ENCODE results near the gene PUM1. TPM values are rescaled to one million over a fixed set of nuclear protein-coding genes. Genes with fewer than 3 reads are reported as not detected.

Gene PUM1
- total and polyA plus RNA-seq, 2 of the 4 experiments (the other 2 are of a cell fraction), result 75.4 to 137 TPM

DNA sequence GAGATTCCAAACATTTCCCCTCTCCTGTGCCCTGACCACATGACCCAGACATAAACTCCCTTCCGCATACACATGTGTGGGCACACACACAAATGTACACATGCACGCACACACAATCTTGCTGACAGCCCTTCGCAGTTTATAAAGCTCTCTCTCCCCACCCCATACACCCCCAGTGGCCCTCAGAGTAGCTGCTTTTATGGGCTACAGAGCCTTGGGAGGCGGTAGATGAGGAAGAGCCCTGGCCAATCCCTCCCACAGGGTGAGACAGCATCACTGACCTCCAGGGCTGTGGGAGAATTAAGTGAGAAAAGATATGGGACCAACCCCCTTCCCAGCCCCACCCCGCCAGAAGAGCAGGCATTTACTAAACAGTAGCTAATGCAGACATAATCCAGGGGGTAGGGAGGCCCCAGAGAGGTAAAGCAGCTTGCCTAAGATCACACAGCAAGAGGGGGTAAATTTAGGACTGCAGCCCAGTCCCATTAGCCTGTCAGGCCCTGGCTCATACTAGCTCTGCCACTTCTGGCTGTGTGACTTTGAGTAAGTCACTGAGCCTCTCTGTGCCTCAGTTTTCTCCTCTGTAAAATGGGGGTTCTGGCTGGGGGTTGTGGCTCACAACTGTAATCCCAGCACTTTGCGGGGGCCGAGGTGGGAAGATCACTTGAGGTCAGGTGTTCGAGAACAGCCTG lies 162.0 kb downstream of the PUM1 start:
- Histone ChIP-seq H2AK9ac (replicated peaks; ENCODE audit: low read depth, low read length, poor library complexity) (no peak overlapping the region), H2BK120ac (ENCODE audit: low read depth, low read length) (no peak overlapping the region), H3K4me1 (ENCODE audit: control insufficient read depth, insufficient read depth, low read length) (peaks cover 41% of the 10 kb centered on the region), H2AK5ac (ENCODE audit: low read depth, low read length) (peak overlapping the region; percentile 48; the same call in 1 of the 2 replicates), H3K27ac (ENCODE audit: insufficient read depth, low read length) (peak overlapping the region; percentile 7; the same call in 1 of the 2 replicates), H3K36me3 (ENCODE audit: control insufficient read depth, insufficient read depth, low read length) (0 out of 2 replicates have a peak, but pooled peaks cover 2% of the 10 kb centered on the region), H3K79me1 (ENCODE audit: low read depth in 1 of 2, low read length in 2 of 2) (peaks cover 54 to 87% of the 10 kb centered on the region in 2 experiments), H3K4me3 (ENCODE audit: insufficient read depth, low read depth, low read length) (no peak overlapping the region), H2BK20ac (ENCODE audit: low read depth, low read length) (no peak overlapping the region), H3K23ac (ENCODE audit: low read depth, low read length) (no peak overlapping the region), H2BK5ac (ENCODE audit: low read depth, low read length, poor library complexity, severe bottlenecking) (no peak overlapping the region), H3K18ac (ENCODE audit: low read depth, low read length) (no peak overlapping the region), H3K4ac (ENCODE audit: low read depth, low read length) (peak overlapping the region; percentile 88; the same call in 1 of the 2 replicates), H3K9ac (ENCODE audit: low read depth, low read length) (no peak overlapping the region), H4K5ac (ENCODE audit: low read depth, low read length) (no peak overlapping the region), H3K14ac (replicated peaks; ENCODE audit: low read depth, low read length) (no peak overlapping the region), H2AFZ (replicated peaks; ENCODE audit: low read length, poor library complexity) (no peak overlapping the region), H3K9me3 (ENCODE audit: control insufficient read depth, insufficient read depth, low read length) (no peaks in the 10 kb centered on the region), H4K8ac (ENCODE audit: low read depth in 2 of 2, low read length in 2 of 2) (peak overlapping the region in 1 of 2 experiments; percentile 24; a peak in 2 of 4 replicates), H3K4me2 (ENCODE audit: low read depth, low read length) (no peak overlapping the region; the same call in 1 of the 2 replicates), H2BK15ac (ENCODE audit: low read depth, low read length) (no peak overlapping the region), H3K56ac (ENCODE audit: extremely low read depth, insufficient read depth, low read length) (no peak overlapping the region), H3K9me1 (ENCODE audit: insufficient read depth, low read length) (peaks cover 30% of the 10 kb centered on the region; the same call in 1 of the 2 replicates), H4K20me1 (ENCODE audit: insufficient read depth, low read length) (peaks cover 81% of the 10 kb centered on the region), H3K27me3 (ENCODE audit: control insufficient read depth, insufficient read depth, low read length) (no peaks in the 10 kb centered on the region), H4K91ac (ENCODE audit: insufficient read depth, low read depth, low read length) (no peak overlapping the region)
- POLR2A ChIA-PET (ENCODE audit: unreplicated experiment), result no interaction called here
- DNase-seq (peak; percentile 43), ATAC-seq (ENCODE audit: low read depth) (peak; percentile 27; the same call in 1 of the 2 replicates)
- TF ChIP-seq, protein P1, sequence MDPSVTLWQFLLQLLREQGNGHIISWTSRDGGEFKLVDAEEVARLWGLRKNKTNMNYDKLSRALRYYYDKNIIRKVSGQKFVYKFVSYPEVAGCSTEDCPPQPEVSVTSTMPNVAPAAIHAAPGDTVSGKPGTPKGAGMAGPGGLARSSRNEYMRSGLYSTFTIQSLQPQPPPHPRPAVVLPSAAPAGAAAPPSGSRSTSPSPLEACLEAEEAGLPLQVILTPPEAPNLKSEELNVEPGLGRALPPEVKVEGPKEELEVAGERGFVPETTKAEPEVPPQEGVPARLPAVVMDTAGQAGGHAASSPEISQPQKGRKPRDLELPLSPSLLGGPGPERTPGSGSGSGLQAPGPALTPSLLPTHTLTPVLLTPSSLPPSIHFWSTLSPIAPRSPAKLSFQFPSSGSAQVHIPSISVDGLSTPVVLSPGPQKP (IDR thresholded peaks at IDR 0.05; ENCODE audit: borderline replicate concordance, low read depth, low read length), result no peak
- TF ChIP-seq FOS (IDR thresholded peaks at IDR 0.05; ENCODE audit: low read depth, low read length) (no peak), MAFK (IDR thresholded peaks at IDR 0.05; ENCODE audit: low read depth, low read length) (no peak), CHD1 (IDR thresholded peaks at IDR 0.05; ENCODE audit: low read depth, low read length) (no peak), SMC3 (IDR thresholded peaks at IDR 0.05; ENCODE audit: low read depth, low read length) (no peak), RCOR1 (IDR thresholded peaks at IDR 0.05; ENCODE audit: insufficient replicate concordance, low read length) (no peak), POLR2A (IDR thresholded peaks at IDR 0.05; ENCODE audit: low read depth, low read length) (no peak), NFE2L2 (IDR thresholded peaks at IDR 0.05; ENCODE audit: low read depth, low read length) (no peak), MAZ (IDR thresholded peaks at IDR 0.05; ENCODE audit: borderline replicate concordance, low read depth, low read length) (no peak)
- TF ChIP-seq, protein P2, sequence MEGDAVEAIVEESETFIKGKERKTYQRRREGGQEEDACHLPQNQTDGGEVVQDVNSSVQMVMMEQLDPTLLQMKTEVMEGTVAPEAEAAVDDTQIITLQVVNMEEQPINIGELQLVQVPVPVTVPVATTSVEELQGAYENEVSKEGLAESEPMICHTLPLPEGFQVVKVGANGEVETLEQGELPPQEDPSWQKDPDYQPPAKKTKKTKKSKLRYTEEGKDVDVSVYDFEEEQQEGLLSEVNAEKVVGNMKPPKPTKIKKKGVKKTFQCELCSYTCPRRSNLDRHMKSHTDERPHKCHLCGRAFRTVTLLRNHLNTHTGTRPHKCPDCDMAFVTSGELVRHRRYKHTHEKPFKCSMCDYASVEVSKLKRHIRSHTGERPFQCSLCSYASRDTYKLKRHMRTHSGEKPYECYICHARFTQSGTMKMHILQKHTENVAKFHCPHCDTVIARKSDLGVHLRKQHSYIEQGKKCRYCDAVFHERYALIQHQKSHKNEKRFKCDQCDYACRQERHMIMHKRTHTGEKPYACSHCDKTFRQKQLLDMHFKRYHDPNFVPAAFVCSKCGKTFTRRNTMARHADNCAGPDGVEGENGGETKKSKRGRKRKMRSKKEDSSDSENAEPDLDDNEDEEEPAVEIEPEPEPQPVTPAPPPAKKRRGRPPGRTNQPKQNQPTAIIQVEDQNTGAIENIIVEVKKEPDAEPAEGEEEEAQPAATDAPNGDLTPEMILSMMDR (conservative IDR thresholded peaks at IDR 0.05; ENCODE audit: low read depth, low read length), result no peak
- TF ChIP-seq, protein P3, sequence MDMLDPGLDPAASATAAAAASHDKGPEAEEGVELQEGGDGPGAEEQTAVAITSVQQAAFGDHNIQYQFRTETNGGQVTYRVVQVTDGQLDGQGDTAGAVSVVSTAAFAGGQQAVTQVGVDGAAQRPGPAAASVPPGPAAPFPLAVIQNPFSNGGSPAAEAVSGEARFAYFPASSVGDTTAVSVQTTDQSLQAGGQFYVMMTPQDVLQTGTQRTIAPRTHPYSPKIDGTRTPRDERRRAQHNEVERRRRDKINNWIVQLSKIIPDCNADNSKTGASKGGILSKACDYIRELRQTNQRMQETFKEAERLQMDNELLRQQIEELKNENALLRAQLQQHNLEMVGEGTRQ (IDR thresholded peaks at IDR 0.05; ENCODE audit: low read depth, low read length), result no peak
- WGBS, 2 experiments (ENCODE audit: extremely low coverage in 2 of 2, insufficient read length in 1 of 2), result no CpG with 5 or more reads among the region's 8 CpGs
- dilution Hi-C loops (cut with HindIII; ENCODE audit: low sequenced_read_pairs, unreplicated experiment) (loop anchor here (25.0 kb wide), 1 partner anchor 91 kb away; no protein-coding TSS in a partner anchor), intact Hi-C loops (cut with micrococcal nuclease) (no loop called here), in situ Hi-C loops (cut with MboI; ENCODE audit: low sequenced_read_pairs) (no loop called here)
- CTCF ChIA-PET, result interaction anchor here (0.6 to 1.8 kb wide), 3 partner anchors 8 to 102 kb away, joined by 3 to 9 read pairs (median 3); no protein-coding TSS in a partner anchor
- no TSS peak for BruUV-seq (replicated peaks)

Data from IMR-90 (cell line).